WTC11 (cell line): ENCODE results near the gene MOB3B. TPM values are rescaled to one million over a fixed set of nuclear protein-coding genes. Genes with fewer than 3 reads are reported as not detected.

Experiments
- ATAC-seq: fragments of 200-7000 bp; cut with Tn5 transposase; 2 replicates; pipeline ENCODE4 v1.10.0; 2021; ENCODE audit warnings: mild to moderate bottlenecking, moderate library complexity
- CTCF ChIA-PET: fragments of 300-600 bp; sonication (Branson Sonifier 250); formaldehyde crosslinking; loops from one replicate; lab custom pipeline; 2021; ENCODE audit warnings: antibody characterized with exemption; lab: Charles Lee
- POLR2A ChIA-PET: fragments of 350-600 bp; sonication (Branson Sonifier 250); formaldehyde crosslinking; loops from one replicate; lab custom pipeline; 2021; ENCODE audit warnings: antibody characterized with exemption; lab: Charles Lee
- DNase-seq: peaks from one replicate; pipeline ENCODE4 v3.0.0; 2021; ENCODE audit warnings: low spot score
- H3K27ac Mint-ChIP-seq: 2 replicates; pipeline ENCODE4 v1.8.0; 2021; ENCODE audit warnings: mixed read lengths
- H3K27me3 Mint-ChIP-seq: 2 replicates; pipeline ENCODE4 v1.8.0; 2021; ENCODE audit warnings: low read depth, mild to moderate bottlenecking, moderate library complexity, mixed read lengths
- H3K36me3 Mint-ChIP-seq: 2 replicates; pipeline ENCODE4 v1.8.0; 2021; ENCODE audit warnings: mixed read lengths
- H3K4me1 Mint-ChIP-seq: 2 replicates; pipeline ENCODE4 v1.8.0; 2022; ENCODE audit warnings: mixed read lengths
- H3K4me3 Mint-ChIP-seq: 2 replicates; pipeline ENCODE4 v1.8.0; 2021; ENCODE audit warnings: mild to moderate bottlenecking, moderate library complexity, mixed read lengths
- H3K9me3 Mint-ChIP-seq: 2 replicates; pipeline ENCODE4 v1.8.0; 2021; ENCODE audit warnings: mixed read lengths
- CTCF ChIP-seq: fragments of 200-600 bp; IDR thresholded peaks from 2 replicates; pipeline ENCODE4 v1.8.0; 2022; ENCODE audit warnings: antibody characterized with exemption
- ERG ChIP-seq: fragments of 250-450 bp; sonication (Bioruptor Pico); IDR thresholded peaks from 2 replicates; pipeline ENCODE4 v1.8.0; 2021; ENCODE audit warnings: mild to moderate bottlenecking
- ESRRA ChIP-seq: sonication (generic); formaldehyde crosslinking; IDR thresholded peaks from 2 replicates; pipeline ENCODE4 v1.8.1; 2022; ENCODE audit warnings: mild to moderate bottlenecking, missing genetic modification reagents, borderline replicate concordance
- ETV6 ChIP-seq: sonication (generic); formaldehyde crosslinking; IDR thresholded peaks from 2 replicates; pipeline ENCODE4 v1.8.1; 2022; ENCODE audit warnings: mild to moderate bottlenecking, missing genetic modification reagents
- IRF2 ChIP-seq: sonication (generic); formaldehyde crosslinking; IDR thresholded peaks from 2 replicates; pipeline ENCODE4 v1.8.0; 2022; ENCODE audit warnings: low read depth, missing genetic modification reagents, borderline replicate concordance
- JUN ChIP-seq: sonication (generic); formaldehyde crosslinking; IDR thresholded peaks from 2 replicates; pipeline ENCODE4 v1.8.0; 2023; ENCODE audit warnings: mild to moderate bottlenecking, missing genetic modification reagents
- PRRX2 ChIP-seq: fragments of 250-450 bp; sonication (Bioruptor Pico); IDR thresholded peaks from 2 replicates; pipeline ENCODE4 v1.8.0; 2021; ENCODE audit warnings: mild to moderate bottlenecking
- SMAD3 ChIP-seq: sonication (generic); formaldehyde crosslinking; IDR thresholded peaks from 2 replicates; pipeline ENCODE4 v1.8.0; 2022; ENCODE audit warnings: missing genetic modification reagents, mild to moderate bottlenecking, borderline replicate concordance
- ZBTB21 ChIP-seq: sonication (generic); formaldehyde crosslinking; IDR thresholded peaks from 2 replicates; pipeline ENCODE4 v1.8.1; 2023; ENCODE audit warnings: mild to moderate bottlenecking, missing genetic modification reagents, borderline replicate concordance
- ZBTB43 ChIP-seq: sonication (generic); formaldehyde crosslinking; IDR thresholded peaks from 2 replicates; pipeline ENCODE4 v1.8.1; 2023; ENCODE audit warnings: mild to moderate bottlenecking, missing genetic modification reagents
- ZNF121 ChIP-seq: sonication (generic); formaldehyde crosslinking; IDR thresholded peaks from 2 replicates; pipeline ENCODE4 v1.8.0; 2023; ENCODE audit warnings: missing genetic modification reagents
- ZNF219 ChIP-seq: sonication (generic); formaldehyde crosslinking; IDR thresholded peaks from 2 replicates; pipeline ENCODE4 v1.8.0; 2023; ENCODE audit warnings: missing genetic modification reagents, mild to moderate bottlenecking, borderline replicate concordance
- ZNF232 ChIP-seq: sonication (generic); formaldehyde crosslinking; IDR thresholded peaks from 2 replicates; pipeline ENCODE4 v1.8.0; 2022; ENCODE audit warnings: mild to moderate bottlenecking, missing genetic modification reagents
- ZNF423 ChIP-seq: fragments of 250-450 bp; sonication (Bioruptor Pico); IDR thresholded peaks from 2 replicates; pipeline ENCODE4 v2.1.2; 2022; ENCODE audit warnings: mild to moderate bottlenecking, moderate library complexity
- total RNA-seq: library from RNA; stranded (reverse); gene quantifications from 3 replicates; pipeline ENCODE4 v1.2.3, GENCODE V29; 2021
- TF ChIP-seq, protein P1 (sequence below): sonication (generic); formaldehyde crosslinking; IDR thresholded peaks from 2 replicates; pipeline ENCODE4 v1.8.0; 2023; ENCODE audit warnings: missing genetic modification reagents, mild to moderate bottlenecking, borderline replicate concordance
- TF ChIP-seq, protein P2 (sequence below): sonication (generic); formaldehyde crosslinking; IDR thresholded peaks from 2 replicates; pipeline ENCODE4 v1.8.0; 2023; ENCODE audit warnings: mild to moderate bottlenecking, missing genetic modification reagents
- TF ChIP-seq, protein P3 (sequence below): sonication (generic); formaldehyde crosslinking; IDR thresholded peaks from 2 replicates; pipeline ENCODE4 v1.8.1; 2022; ENCODE audit warnings: mild to moderate bottlenecking, missing genetic modification reagents, moderate library complexity, borderline replicate concordance

MOB3B gene
- total RNA-seq, 1 experiment from 2014 or later = 25.1 TPM

GRCh38 chr9:27554712-27555111 lies 25.1 kb upstream of the MOB3B start:
- H3K36me3 Mint-ChIP-seq = peaks cover 38% of the 10 kb centered on the region
- ChIA-PET CTCF (no interaction called here), POLR2A (no interaction called here)
- no peak for TF ChIP-seq ZNF219
- H3K4me1 Mint-ChIP-seq = no peaks in the 10 kb centered on the region
- ATAC-seq = no peak
- H3K27ac Mint-ChIP-seq = no peak overlapping the region
- no peak overlapping the region for H3K4me3 Mint-ChIP-seq
- H3K9me3 Mint-ChIP-seq = no peaks in the 10 kb centered on the region
- DNase-seq = no peak
- no peaks in the 10 kb centered on the region for H3K27me3 Mint-ChIP-seq

DNA sequence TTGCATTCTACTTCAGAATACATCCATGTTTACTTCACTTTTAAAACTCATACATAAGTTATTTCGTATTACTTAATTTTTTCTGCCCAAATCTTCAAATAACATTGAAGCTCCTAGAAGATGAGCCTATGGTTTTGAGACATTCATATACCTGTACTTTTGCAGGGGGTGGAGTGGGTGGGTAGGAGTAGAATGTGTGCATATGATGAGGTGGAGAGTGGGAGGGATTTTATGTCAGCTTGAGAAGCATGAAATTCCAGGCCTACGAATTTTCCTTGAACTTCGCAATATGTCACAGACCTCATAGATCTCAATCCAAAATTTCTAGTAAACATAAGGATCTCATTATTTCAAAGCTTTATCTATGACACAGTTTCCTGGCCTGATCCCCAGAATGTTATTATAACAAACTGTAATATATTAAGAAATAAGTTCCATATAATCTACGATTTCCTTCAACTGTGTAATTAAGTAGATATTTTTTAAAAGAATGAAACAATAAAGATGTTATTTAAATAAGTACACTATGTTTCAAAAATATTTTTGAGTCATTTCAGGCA lies 19.7 kb upstream of the MOB3B start:
- POLR2A ChIA-PET = no interaction called here
- H3K4me3 Mint-ChIP-seq = no peak overlapping the region
- H3K27ac Mint-ChIP-seq = no peak overlapping the region
- no peaks in the 10 kb centered on the region for H3K27me3 Mint-ChIP-seq
- H3K4me1 Mint-ChIP-seq = peaks cover 3% of the 10 kb centered on the region
- peaks cover 1% of the 10 kb centered on the region for H3K9me3 Mint-ChIP-seq
- DNase-seq (no peak), ATAC-seq (no peak)
- H3K36me3 Mint-ChIP-seq = peaks cover 29% of the 10 kb centered on the region
- CTCF ChIA-PET = interaction anchor here (0.8 to 5.1 kb wide), 4 partner anchors 162 to 240 kb away, joined by 3 to 49 read pairs (median 4); no protein-coding TSS in a partner anchor
- TF ChIP-seq ZNF121 (CRISPR knock-in tag) (no peak), ESRRA (no peak), ZNF232 (CRISPR knock-in tag) (no peak), PRRX2 (CRISPR knock-in tag) (no peak), CTCF (no peak), ZNF423 (CRISPR knock-in tag) (no peak), ZBTB43 (no peak), IRF2 (CRISPR knock-in tag) (no peak), JUN (CRISPR knock-in tag) (no peak), ERG (no peak), ZBTB21 (no peak), ETV6 (CRISPR knock-in tag) (no peak), SMAD3 (CRISPR knock-in tag) (no peak)
- TF ChIP-seq, protein P1, sequence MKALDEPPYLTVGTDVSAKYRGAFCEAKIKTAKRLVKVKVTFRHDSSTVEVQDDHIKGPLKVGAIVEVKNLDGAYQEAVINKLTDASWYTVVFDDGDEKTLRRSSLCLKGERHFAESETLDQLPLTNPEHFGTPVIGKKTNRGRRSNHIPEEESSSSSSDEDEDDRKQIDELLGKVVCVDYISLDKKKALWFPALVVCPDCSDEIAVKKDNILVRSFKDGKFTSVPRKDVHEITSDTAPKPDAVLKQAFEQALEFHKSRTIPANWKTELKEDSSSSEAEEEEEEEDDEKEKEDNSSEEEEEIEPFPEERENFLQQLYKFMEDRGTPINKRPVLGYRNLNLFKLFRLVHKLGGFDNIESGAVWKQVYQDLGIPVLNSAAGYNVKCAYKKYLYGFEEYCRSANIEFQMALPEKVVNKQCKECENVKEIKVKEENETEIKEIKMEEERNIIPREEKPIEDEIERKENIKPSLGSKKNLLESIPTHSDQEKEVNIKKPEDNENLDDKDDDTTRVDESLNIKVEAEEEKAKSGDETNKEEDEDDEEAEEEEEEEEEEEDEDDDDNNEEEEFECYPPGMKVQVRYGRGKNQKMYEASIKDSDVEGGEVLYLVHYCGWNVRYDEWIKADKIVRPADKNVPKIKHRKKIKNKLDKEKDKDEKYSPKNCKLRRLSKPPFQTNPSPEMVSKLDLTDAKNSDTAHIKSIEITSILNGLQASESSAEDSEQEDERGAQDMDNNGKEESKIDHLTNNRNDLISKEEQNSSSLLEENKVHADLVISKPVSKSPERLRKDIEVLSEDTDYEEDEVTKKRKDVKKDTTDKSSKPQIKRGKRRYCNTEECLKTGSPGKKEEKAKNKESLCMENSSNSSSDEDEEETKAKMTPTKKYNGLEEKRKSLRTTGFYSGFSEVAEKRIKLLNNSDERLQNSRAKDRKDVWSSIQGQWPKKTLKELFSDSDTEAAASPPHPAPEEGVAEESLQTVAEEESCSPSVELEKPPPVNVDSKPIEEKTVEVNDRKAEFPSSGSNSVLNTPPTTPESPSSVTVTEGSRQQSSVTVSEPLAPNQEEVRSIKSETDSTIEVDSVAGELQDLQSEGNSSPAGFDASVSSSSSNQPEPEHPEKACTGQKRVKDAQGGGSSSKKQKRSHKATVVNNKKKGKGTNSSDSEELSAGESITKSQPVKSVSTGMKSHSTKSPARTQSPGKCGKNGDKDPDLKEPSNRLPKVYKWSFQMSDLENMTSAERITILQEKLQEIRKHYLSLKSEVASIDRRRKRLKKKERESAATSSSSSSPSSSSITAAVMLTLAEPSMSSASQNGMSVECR (CRISPR knock-in tag) = no peak
- TF ChIP-seq, protein P2, sequence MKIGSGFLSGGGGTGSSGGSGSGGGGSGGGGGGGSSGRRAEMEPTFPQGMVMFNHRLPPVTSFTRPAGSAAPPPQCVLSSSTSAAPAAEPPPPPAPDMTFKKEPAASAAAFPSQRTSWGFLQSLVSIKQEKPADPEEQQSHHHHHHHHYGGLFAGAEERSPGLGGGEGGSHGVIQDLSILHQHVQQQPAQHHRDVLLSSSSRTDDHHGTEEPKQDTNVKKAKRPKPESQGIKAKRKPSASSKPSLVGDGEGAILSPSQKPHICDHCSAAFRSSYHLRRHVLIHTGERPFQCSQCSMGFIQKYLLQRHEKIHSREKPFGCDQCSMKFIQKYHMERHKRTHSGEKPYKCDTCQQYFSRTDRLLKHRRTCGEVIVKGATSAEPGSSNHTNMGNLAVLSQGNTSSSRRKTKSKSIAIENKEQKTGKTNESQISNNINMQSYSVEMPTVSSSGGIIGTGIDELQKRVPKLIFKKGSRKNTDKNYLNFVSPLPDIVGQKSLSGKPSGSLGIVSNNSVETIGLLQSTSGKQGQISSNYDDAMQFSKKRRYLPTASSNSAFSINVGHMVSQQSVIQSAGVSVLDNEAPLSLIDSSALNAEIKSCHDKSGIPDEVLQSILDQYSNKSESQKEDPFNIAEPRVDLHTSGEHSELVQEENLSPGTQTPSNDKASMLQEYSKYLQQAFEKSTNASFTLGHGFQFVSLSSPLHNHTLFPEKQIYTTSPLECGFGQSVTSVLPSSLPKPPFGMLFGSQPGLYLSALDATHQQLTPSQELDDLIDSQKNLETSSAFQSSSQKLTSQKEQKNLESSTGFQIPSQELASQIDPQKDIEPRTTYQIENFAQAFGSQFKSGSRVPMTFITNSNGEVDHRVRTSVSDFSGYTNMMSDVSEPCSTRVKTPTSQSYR (CRISPR knock-in tag) = no peak
- TF ChIP-seq, protein P3, sequence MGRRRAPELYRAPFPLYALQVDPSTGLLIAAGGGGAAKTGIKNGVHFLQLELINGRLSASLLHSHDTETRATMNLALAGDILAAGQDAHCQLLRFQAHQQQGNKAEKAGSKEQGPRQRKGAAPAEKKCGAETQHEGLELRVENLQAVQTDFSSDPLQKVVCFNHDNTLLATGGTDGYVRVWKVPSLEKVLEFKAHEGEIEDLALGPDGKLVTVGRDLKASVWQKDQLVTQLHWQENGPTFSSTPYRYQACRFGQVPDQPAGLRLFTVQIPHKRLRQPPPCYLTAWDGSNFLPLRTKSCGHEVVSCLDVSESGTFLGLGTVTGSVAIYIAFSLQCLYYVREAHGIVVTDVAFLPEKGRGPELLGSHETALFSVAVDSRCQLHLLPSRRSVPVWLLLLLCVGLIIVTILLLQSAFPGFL = no peak
